HG03469 (cell line): Measurements from ENCODE around the gene SNED1.

Experiments used
- ATAC-seq: cut with Tn5 transposase; IDR thresholded peaks from one replicate; pipeline ENCODE4 v1.9.1; 2021; ENCODE audit warnings: mild to moderate bottlenecking, moderate library complexity, moderate number of reproducible peaks; ENCODE audit not compliant: unreplicated experiment

The SNED1 gene

GRCh38 chr2:241003830-241004564, 5.6 kb downstream of the SNED1 start:
- no peak for ATAC-seq

- ATAC-seq, result no peak
Measured at GRCh38 chr2:241005569-241005968, 7.2 kb downstream of the SNED1 start.

GRCh38 chr2:241006412-241006811, 8.0 kb downstream of the SNED1 start:
- ATAC-seq, result no peak

- no peak for ATAC-seq
Measured at GRCh38 chr2:241007111-241007510, 8.7 kb downstream of the SNED1 start.

- no peak for ATAC-seq
Measured at GRCh38 chr2:241007880-241008710, 9.7 kb downstream of the SNED1 start.

- ATAC-seq, result no peak
Measured at GRCh38 chr2:241008711-241009121, 10.3 kb downstream of the SNED1 start.

GRCh38 chr2:241009191-241009590, 10.8 kb downstream of the SNED1 start:
- no peak for ATAC-seq

- ATAC-seq, result no peak
Measured at GRCh38 chr2:241009601-241010530, 11.4 kb downstream of the SNED1 start.

GRCh38 chr2:241010531-241011295, 12.3 kb downstream of the SNED1 start:
- no peak for ATAC-seq

- no peak for ATAC-seq
Measured at GRCh38 chr2:241011296-241011600, 12.8 kb downstream of the SNED1 start.

GRCh38 chr2:241011751-241012510, 13.5 kb downstream of the SNED1 start:
- no peak for ATAC-seq

- ATAC-seq, result no peak
Measured at GRCh38 chr2:241014224-241014623, 15.8 kb downstream of the SNED1 start.

- ATAC-seq, result no peak
Measured at GRCh38 chr2:241014764-241015163, 16.3 kb downstream of the SNED1 start.

- ATAC-seq, result no peak
Measured at GRCh38 chr2:241015439-241015838, 17.0 kb downstream of the SNED1 start.

GRCh38 chr2:241017228-241017940, 19.0 kb downstream of the SNED1 start:
- no peak for ATAC-seq

GRCh38 chr2:241018051-241018891, 19.9 kb downstream of the SNED1 start:
- ATAC-seq, result no peak

- ATAC-seq, result no peak
Measured at GRCh38 chr2:241019441-241020139, 21.2 kb downstream of the SNED1 start.

- no peak for ATAC-seq
Measured at GRCh38 chr2:241020201-241020600, 21.8 kb downstream of the SNED1 start.
